Body of pancreas (tissue), 4 donors: ENCODE measurements around the gene ACER3.

ENCODE experiments used
- POLR2A ChIP-seq, 3 donors: fragments of 450-650 bp; IDR thresholded peaks; one replicate each; pipeline ENCODE4 v1.6.1; 2016; ENCODE audit warnings: antibody characterized with exemption in 3 of 3, mild to moderate bottlenecking in 2 of 3
- TF ChIP-seq, protein P1 (sequence below), 7 experiments: fragments of 450-650 bp in 4 of 7; fragments of 200-600 bp in 3 of 7; sonication (generic) in 3 of 7; IDR thresholded peaks; one replicate each; pipeline ENCODE4 v1.5.1; 2016 to 2019; ENCODE audit warnings: antibody characterized with exemption in 7 of 7

DNA sequence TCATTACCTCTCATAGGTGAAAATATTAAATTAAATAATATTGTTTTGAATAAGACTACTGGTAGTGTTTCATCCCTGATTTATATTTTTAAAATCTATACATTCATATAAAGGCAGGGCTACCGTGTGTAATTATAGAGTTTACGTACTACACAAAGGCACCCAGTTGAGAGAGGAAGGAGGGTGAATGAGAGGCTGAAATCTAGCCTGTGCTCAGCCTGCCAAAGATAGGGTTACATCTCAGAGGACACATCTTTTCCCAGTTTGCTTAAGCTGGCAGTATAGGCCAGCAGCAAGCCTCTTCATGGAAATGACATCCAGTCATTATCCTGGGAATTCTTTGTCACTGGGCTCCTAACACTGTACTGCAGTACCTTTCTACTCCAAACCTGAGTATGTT, 166.0 kb downstream of the ACER3 start:
- TF ChIP-seq, protein P1, sequence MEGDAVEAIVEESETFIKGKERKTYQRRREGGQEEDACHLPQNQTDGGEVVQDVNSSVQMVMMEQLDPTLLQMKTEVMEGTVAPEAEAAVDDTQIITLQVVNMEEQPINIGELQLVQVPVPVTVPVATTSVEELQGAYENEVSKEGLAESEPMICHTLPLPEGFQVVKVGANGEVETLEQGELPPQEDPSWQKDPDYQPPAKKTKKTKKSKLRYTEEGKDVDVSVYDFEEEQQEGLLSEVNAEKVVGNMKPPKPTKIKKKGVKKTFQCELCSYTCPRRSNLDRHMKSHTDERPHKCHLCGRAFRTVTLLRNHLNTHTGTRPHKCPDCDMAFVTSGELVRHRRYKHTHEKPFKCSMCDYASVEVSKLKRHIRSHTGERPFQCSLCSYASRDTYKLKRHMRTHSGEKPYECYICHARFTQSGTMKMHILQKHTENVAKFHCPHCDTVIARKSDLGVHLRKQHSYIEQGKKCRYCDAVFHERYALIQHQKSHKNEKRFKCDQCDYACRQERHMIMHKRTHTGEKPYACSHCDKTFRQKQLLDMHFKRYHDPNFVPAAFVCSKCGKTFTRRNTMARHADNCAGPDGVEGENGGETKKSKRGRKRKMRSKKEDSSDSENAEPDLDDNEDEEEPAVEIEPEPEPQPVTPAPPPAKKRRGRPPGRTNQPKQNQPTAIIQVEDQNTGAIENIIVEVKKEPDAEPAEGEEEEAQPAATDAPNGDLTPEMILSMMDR (IDR thresholded peaks at IDR 0.05) = no peak
- TF ChIP-seq POLR2A (IDR thresholded peaks at IDR 0.05) = no peak
